ENCODE measurements around the gene APRT. TPM values are rescaled to one million over a fixed set of nuclear protein-coding genes. Genes with fewer than 3 reads are reported as not detected.

APRT gene
- total and polyA plus RNA-seq, 9 of the 15 experiments (the other 6 are each of a cell fraction or from before 2014, with no cell fraction given), result 41.7 to 409 (median 146) TPM

- TF ChIP-seq CTCFL (IDR thresholded peaks at IDR 0.05; ENCODE audit: borderline replicate concordance, insufficient read depth, low read depth, low read length, poor library complexity, severe bottlenecking) (peak; percentile 59), KLF10 (CRISPR knock-in tag; IDR thresholded peaks at IDR 0.05) (no peak), ZNF695 (CRISPR knock-in tag; IDR thresholded peaks at IDR 0.05) (no peak), ETV1 (tag; conservative IDR thresholded peaks at IDR 0.05; ENCODE audit: low read depth) (peak; percentile 82), MED1 (CRISPR knock-in tag; IDR thresholded peaks at IDR 0.05; ENCODE audit: borderline replicate concordance) (no peak), TFAP4 (CRISPR knock-in tag; IDR thresholded peaks at IDR 0.05; ENCODE audit: borderline replicate concordance) (peak; percentile 62), TEAD1 (CRISPR knock-in tag; IDR thresholded peaks at IDR 0.05) (peak; percentile 3 to 97; a peak in 3 of 4 replicates), SRSF9 (IDR thresholded peaks at IDR 0.05; ENCODE audit: borderline replicate concordance, low read depth, low read length) (no peak), GTF2B (IDR thresholded peaks at IDR 0.05; ENCODE audit: extremely low read depth, insufficient read length) (no peak), NFE2 (IDR thresholded peaks at IDR 0.05; ENCODE audit: low read depth) (no peak), ZNF12 (CRISPR knock-in tag; IDR thresholded peaks at IDR 0.05) (no peak), E2F1 (CRISPR knock-in tag; IDR thresholded peaks at IDR 0.05) (peak; percentile 61), YBX1 (IDR thresholded peaks at IDR 0.05) (no peak), ZNF175 (CRISPR knock-in tag; IDR thresholded peaks at IDR 0.05; ENCODE audit: low read depth) (no peak), TSHZ1 (CRISPR knock-in tag; IDR thresholded peaks at IDR 0.05) (no peak), BRCA1 (IDR thresholded peaks at IDR 0.05) (no peak), BRCA1 (CRISPR knock-in tag; IDR thresholded peaks at IDR 0.05) (no peak), ZKSCAN8 (CRISPR knock-in tag; IDR thresholded peaks at IDR 0.05) (no peak), ZNF589 (CRISPR knock-in tag; IDR thresholded peaks at IDR 0.05; ENCODE audit: low read depth) (no peak), RFX7 (CRISPR knock-in tag; IDR thresholded peaks at IDR 0.05) (no peak)
Measured at GRCh38 chr16:88811769-88812512, at the start of gene APRT (continued).
